Fibroblast of mammary gland (primary cell): ENCODE results near the gene ANKDD1B.
A peak's percentile ranks its signal among the peaks of the same experiment; 100 is the strongest.

ENCODE experiments used
- DNase-seq: peaks from one replicate; pipeline ENCODE4 v3.0.0-alpha.2; 2010; ENCODE audit warnings: low read depth
- H3K4me3 ChIP-seq: 2 replicates; pipeline ENCODE4 v1.5.1; 2011; ENCODE audit warnings: low read depth, mild to moderate bottlenecking, low read length, moderate library complexity; ENCODE audit not compliant: control insufficient read depth
- CTCF ChIP-seq: conservative IDR thresholded peaks from 2 replicates; pipeline ENCODE4 v1.5.1; 2011; ENCODE audit warnings: low read depth, low read length, inconsistent platforms; ENCODE audit not compliant: control insufficient read depth, insufficient read depth

Gene ANKDD1B

GRCh38 chr5:75627801-75628200, 16.5 kb downstream of the ANKDD1B start:
- TF ChIP-seq CTCF: no peak
- no peak overlapping the region for H3K4me3 ChIP-seq
- no peak for DNase-seq

- no peak overlapping the region for H3K4me3 ChIP-seq
- TF ChIP-seq CTCF: no peak
- DNase-seq: no peak
Observed at GRCh38 chr5:75630875-75631274, 19.6 kb downstream of the ANKDD1B start.

- TF ChIP-seq CTCF: no peak
- no peak for DNase-seq
- H3K4me3 ChIP-seq: no peak overlapping the region
Observed at GRCh38 chr5:75632321-75632720, 21.1 kb downstream of the ANKDD1B start.

- no peak overlapping the region for H3K4me3 ChIP-seq
- TF ChIP-seq CTCF: no peak
- no peak for DNase-seq
Observed at GRCh38 chr5:75637949-75638348, 26.7 kb downstream of the ANKDD1B start.

GRCh38 chr5:75639535-75640311, 28.5 kb downstream of the ANKDD1B start:
- DNase-seq: no peak
- no peak for TF ChIP-seq CTCF

GRCh38 chr5:75640395-75640794, 29.1 kb downstream of the ANKDD1B start:
- no peak overlapping the region for H3K4me3 ChIP-seq
- DNase-seq: peak; percentile 76
- TF ChIP-seq CTCF: no peak

More at GRCh38 chr5:75639535-75640311, 28.5 kb downstream of the ANKDD1B start:
- no peak overlapping the region for H3K4me3 ChIP-seq

- TF ChIP-seq CTCF: no peak
- no peak overlapping the region for H3K4me3 ChIP-seq
- DNase-seq: no peak
Observed at GRCh38 chr5:75640826-75641225, 29.6 kb downstream of the ANKDD1B start.
